ENCODE results near the gene NUDT6.
"Not testable (repeated sequence)": the region's sequence is repeated elsewhere in the genome, so short reads cannot be mapped to it uniquely, and the experiment has no call there.

The NUDT6 gene

DNA sequence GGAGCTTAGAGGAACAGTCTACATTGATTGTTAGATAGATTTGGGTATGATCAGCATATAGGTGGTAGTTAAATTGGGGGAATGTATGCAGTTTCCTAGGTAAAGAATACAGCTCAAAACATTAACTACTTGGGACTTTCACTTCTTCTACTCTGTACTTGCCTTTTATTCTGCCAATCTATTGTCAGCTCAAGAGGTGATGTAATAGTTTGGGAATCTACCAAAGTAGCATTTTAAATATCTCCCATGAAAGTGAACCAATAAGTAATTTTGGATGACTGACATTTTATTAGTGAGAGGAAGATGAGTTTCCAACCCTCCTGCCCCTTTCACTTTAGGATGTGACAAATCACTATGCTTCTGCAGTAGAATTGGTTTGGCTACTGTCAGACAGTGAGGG is 43.4 kb downstream of the NUDT6 start:
- no peak overlapping the region for H3K4me3 ChIP-seq (ENCODE audit: low read depth, low read length)
- TF ChIP-seq, protein P1, sequence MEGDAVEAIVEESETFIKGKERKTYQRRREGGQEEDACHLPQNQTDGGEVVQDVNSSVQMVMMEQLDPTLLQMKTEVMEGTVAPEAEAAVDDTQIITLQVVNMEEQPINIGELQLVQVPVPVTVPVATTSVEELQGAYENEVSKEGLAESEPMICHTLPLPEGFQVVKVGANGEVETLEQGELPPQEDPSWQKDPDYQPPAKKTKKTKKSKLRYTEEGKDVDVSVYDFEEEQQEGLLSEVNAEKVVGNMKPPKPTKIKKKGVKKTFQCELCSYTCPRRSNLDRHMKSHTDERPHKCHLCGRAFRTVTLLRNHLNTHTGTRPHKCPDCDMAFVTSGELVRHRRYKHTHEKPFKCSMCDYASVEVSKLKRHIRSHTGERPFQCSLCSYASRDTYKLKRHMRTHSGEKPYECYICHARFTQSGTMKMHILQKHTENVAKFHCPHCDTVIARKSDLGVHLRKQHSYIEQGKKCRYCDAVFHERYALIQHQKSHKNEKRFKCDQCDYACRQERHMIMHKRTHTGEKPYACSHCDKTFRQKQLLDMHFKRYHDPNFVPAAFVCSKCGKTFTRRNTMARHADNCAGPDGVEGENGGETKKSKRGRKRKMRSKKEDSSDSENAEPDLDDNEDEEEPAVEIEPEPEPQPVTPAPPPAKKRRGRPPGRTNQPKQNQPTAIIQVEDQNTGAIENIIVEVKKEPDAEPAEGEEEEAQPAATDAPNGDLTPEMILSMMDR (IDR thresholded peaks at IDR 0.05; ENCODE audit: low read depth, low read length), result no peak

DNA sequence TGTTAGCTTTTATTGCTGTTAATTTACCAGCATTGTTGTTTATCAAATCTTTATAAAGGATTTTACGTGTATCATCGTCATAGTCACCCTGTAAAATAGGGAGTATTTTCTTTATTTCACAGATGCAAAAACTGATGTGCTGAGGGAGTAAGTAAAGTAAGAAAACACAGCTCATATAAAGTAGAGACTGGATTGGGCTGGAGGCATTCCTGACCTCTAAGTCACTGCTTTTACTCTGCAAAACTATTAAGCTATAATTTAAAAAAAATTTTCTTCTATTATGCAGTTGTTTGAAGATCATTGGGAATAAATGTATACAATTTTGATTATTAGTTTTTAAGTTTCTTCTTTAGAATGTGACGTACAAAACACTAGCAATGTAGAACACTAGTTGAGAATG is 45.9 kb downstream of the NUDT6 start:
- TF ChIP-seq, protein P1 (IDR thresholded peaks at IDR 0.05; ENCODE audit: low read depth, low read length), result no peak
- no peak overlapping the region for H3K4me3 ChIP-seq (ENCODE audit: low read depth, low read length)

DNA sequence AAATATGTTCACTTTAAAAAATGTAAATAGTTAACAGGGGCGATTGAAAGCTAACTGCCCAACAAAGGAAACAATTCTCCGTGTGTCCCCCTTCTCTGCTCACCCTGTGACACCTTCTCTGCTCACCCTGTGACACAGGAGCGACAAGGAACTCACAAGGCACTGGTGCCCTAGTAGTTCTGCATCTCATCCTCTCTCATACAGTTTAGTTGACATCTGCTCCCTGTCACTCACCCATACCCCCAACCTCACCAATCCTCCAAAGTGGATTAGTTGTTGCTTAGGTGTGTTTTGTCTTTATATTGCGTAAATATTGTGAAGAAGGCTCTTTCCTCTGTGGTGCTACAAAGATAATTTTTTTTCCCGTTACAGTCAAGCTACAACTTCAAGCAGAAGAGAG is 46.4 kb downstream of the NUDT6 start:
- H3K4me3 ChIP-seq (ENCODE audit: low read depth, low read length), result no peak overlapping the region
- TF ChIP-seq, protein P1 (IDR thresholded peaks at IDR 0.05; ENCODE audit: low read depth, low read length), result no peak

DNA sequence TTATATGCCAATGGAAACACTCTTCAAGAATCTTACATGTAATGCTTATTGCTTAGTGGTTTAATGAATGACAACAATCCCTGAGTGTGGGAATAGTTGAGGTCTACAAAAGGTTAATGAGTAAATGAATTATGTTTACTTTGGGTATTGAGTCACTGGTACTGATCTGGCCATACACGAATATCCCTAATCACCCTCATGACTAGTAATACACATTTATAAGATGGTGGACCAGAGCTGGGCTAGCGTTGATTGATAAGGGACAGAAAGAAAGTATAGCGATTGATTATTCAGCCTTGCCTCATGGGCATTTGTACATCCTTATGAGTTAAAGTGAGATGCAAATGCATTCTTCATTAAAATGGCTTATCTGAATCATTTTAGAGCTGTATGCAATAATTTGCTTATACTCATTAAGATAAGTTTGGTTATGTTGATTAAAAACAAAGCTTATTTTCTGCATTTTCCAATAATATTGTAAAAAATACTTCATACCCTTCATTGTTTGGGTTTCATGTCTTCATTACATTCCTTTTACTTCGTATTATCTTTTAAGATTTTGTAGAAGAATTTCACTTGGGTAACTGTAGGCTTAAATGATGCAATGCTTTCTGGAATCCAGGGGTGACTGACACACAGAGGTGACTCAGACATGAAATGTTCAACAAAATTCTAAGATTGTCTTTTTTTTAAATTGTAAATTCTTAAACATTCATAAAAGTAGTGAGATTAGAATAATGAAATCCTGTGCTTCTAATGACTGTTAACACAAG is 48.4 kb downstream of the NUDT6 start:
- no peak overlapping the region for H3K4me3 ChIP-seq (ENCODE audit: low read depth, low read length)
- TF ChIP-seq, protein P1 (IDR thresholded peaks at IDR 0.05; ENCODE audit: low read depth, low read length), result no peak

DNA sequence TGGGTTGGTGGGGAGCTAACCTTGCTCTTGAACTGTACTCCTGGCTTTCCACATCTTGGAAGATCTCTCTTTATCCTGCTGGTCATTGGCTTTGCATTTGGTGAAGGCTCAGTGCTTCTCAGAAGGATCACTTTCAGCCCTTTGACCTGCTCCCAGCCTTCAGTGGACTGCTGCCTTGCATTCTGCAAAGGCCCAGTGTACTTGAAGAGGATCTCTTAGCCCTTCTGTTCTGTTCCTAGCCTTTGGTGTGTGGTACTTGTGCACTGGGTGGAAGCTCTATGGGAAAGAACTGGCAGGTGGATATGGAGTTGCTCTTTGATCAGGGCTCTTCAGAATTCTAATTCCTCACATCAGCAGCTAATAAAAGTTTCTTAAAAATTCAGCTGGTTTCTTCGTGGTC is 49.3 kb downstream of the NUDT6 start:
- H3K4me3 ChIP-seq (ENCODE audit: low read depth, low read length), result no peak overlapping the region
- TF ChIP-seq, protein P1 (IDR thresholded peaks at IDR 0.05; ENCODE audit: low read depth, low read length), result no peak

DNA sequence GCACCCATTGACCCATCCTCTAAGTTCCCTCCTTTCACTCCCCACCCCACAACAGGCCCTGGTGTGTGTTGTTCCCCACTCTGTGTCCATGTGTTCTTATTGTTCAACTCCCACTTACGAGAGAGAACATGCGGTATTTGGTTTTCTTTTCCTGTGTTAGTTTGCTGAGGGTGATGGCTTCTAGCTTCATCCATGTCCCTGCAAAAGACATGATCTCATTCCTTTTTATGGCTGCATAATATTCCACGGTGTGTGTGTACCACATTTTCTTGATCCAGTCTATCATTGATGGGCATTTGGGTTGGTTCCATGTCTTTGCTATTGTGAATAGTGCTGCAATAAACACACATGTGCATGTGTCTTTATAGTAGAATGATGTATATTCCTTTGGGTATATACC is 54.2 kb downstream of the NUDT6 start:
- H3K4me3 ChIP-seq (ENCODE audit: low read depth, low read length), result not testable (repeated sequence)

DNA sequence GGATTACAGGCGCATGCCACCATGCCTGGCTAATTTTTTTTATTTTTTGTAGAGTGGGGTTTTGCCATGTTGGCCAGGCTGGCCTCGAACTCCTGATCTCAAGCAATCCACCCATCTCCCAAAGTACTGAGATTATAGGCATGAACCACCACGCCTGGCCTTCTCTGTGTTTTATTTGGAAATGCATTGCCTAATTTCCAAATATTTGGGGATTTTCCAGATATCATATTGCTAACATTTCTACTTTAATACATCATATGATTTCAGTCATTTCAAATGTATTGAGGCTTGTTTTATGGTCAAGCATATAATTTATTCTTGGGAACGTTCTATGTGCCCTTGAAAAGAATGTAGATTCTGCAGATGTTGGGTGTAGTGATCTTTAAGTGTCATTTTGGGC is 57.0 kb downstream of the NUDT6 start:
- TF ChIP-seq, protein P1 (IDR thresholded peaks at IDR 0.05; ENCODE audit: low read depth, low read length), result no peak
- no peak overlapping the region for H3K4me3 ChIP-seq (ENCODE audit: low read depth, low read length)

DNA sequence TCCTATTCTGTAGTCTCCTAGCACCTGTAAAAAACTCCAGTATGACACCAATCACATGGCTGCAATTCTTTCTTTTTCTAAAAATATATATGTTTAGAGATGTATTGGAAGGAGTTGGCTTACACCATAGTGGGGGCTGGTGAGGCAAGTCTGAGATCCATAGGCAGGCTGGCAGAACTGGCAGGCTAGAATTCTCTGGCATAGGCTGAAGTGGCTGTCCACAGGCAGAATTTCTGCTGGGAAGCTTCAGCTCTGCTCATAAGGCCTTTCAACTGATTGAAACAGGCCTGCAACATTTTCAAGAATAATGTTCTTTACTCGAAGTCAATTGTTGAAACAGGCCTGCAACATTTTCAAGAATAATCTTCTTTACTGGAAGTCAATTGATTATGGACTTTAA is 58.8 kb downstream of the NUDT6 start:
- TF ChIP-seq, protein P1 (IDR thresholded peaks at IDR 0.05; ENCODE audit: low read depth, low read length), result no peak
- no peak overlapping the region for H3K4me3 ChIP-seq (ENCODE audit: low read depth, low read length)
